Keratinocyte (primary cell): ENCODE measurements around the gene CPOX. TPM values are rescaled to one million over a fixed set of nuclear protein-coding genes. Genes with fewer than 3 reads are reported as not detected.

Experiments
- DNase-seq: peaks from one replicate; pipeline ENCODE4 v3.0.0-alpha.2; 2011; ENCODE audit warnings: low read depth, missing footprints, low spot score
- FAIRE-seq: peaks from 2 replicates; lab custom pipeline; 2011; peaks lifted over from hg19 to GRCh38; lab: Jason Lieb, UNC
- H2AFZ ChIP-seq: 2 replicates; pipeline ENCODE4 v1.6.0; 2012; ENCODE audit warnings: low read length, control low read depth, inconsistent platforms; ENCODE audit not compliant: control insufficient read depth
- H3K27ac ChIP-seq: 2 replicates; pipeline ENCODE4 v1.5.1; 2011; ENCODE audit warnings: low read length; ENCODE audit not compliant: control insufficient read depth, insufficient read depth
- H3K27me3 ChIP-seq: 3 replicates; pipeline ENCODE4 v1.6.0; 2011; ENCODE audit warnings: low read length; ENCODE audit not compliant: control insufficient read depth, insufficient read depth; ENCODE audit errors: extremely low read depth
- H3K36me3 ChIP-seq, 2 experiments: 2 replicates in 1 of 2; 3 replicates in 1 of 2; pipeline ENCODE4 v1.5.1; 2011; ENCODE audit warnings: low read length in 2 of 2, mild to moderate bottlenecking in 1 of 2; ENCODE audit not compliant: control insufficient read depth in 2 of 2, insufficient read depth in 2 of 2; ENCODE audit errors: extremely low read depth in 1 of 2
- H3K4me1 ChIP-seq: 3 replicates; pipeline ENCODE4 v1.5.1; 2011; ENCODE audit warnings: low read length; ENCODE audit not compliant: control insufficient read depth, insufficient read depth; ENCODE audit errors: extremely low read depth
- H3K4me2 ChIP-seq: 3 replicates; pipeline ENCODE4 v1.6.0; 2011; ENCODE audit warnings: low read depth, low read length; ENCODE audit not compliant: control insufficient read depth, insufficient read depth; ENCODE audit errors: extremely low read depth
- H3K4me3 ChIP-seq, 3 experiments: fragments of 200-600 bp in 1 of 3; sonication (generic) in 1 of 3; 2 replicates in 2 of 3; 3 replicates in 1 of 3; pipeline ENCODE4 v1.5.1; 2011 to 2016; ENCODE audit warnings: low read length in 3 of 3, mild to moderate bottlenecking in 3 of 3, control low read depth in 2 of 3, inconsistent platforms in 1 of 3, low read depth in 1 of 3, mixed read lengths in 1 of 3, mixed run types in 1 of 3, moderate library complexity in 1 of 3; ENCODE audit not compliant: control insufficient read depth in 2 of 3, insufficient read depth in 2 of 3; ENCODE audit errors: extremely low read depth in 1 of 3
- H3K79me2 ChIP-seq: 2 replicates; pipeline ENCODE4 v1.6.0; 2012; ENCODE audit warnings: low read length; ENCODE audit not compliant: control insufficient read depth, insufficient read depth
- H3K9ac ChIP-seq: 3 replicates; pipeline ENCODE4 v1.6.0; 2011; ENCODE audit warnings: low read length; ENCODE audit not compliant: control insufficient read depth, insufficient read depth; ENCODE audit errors: extremely low read depth
- H3K9me1 ChIP-seq: 3 replicates; pipeline ENCODE4 v1.6.0; 2011; ENCODE audit warnings: low read length; ENCODE audit not compliant: control insufficient read depth, insufficient read depth; ENCODE audit errors: extremely low read depth
- H3K9me3 ChIP-seq: 2 replicates; pipeline ENCODE4 v1.5.1; 2012; ENCODE audit warnings: low read depth, low read length; ENCODE audit not compliant: control insufficient read depth
- H4K20me1 ChIP-seq: 3 replicates; pipeline ENCODE4 v1.6.0; 2011; ENCODE audit warnings: low read length; ENCODE audit not compliant: control insufficient read depth, insufficient read depth; ENCODE audit errors: extremely low read depth
- EZH2 ChIP-seq: IDR thresholded peaks from one replicate; pipeline ENCODE4 v1.6.1; 2012; ENCODE audit warnings: inconsistent platforms, mild to moderate bottlenecking, low read length, moderate library complexity
- dilution Hi-C: fragments of 300-500 bp; cut with MboI; formaldehyde crosslinking; loops from one replicate; pipeline ENCODE4 v1.7.0; 2020; ENCODE audit warnings: low sequenced_read_pairs; ENCODE audit not compliant: extremely low pct_ligation_motif_present
- polyA plus RNA-seq, 5 experiments: library from polyadenylated mRNA; depleted of rRNA in 3 of 5; stranded (reverse) in 3 of 5; stranded (forward) in 1 of 5; unstranded in 1 of 5; fragments of >200 nt; gene quantifications; 1 replicate in 1 of 5; 2 replicates in 3 of 5; 3 replicates in 1 of 5; pipeline versions ENCODE4 v1.2.1 to v1.2.3, GENCODE V29; 2011 to 2012; ENCODE audit warnings: missing spikeins in 2 of 5, low read depth in 1 of 5, low replicate concordance in 1 of 5
- TF ChIP-seq, protein P1 (sequence below), 3 experiments: IDR thresholded peaks in 1 of 3; conservative IDR thresholded peaks in 1 of 3; optimal IDR thresholded peaks in 1 of 3; 2 replicates in 2 of 3; 3 replicates in 1 of 3; pipeline versions ENCODE3 to v1.5.1; 2011; ENCODE audit warnings: low read length in 3 of 3, mild to moderate bottlenecking in 3 of 3, moderate library complexity in 2 of 3, control low read depth in 1 of 3, inconsistent platforms in 1 of 3; ENCODE audit not compliant: insufficient read depth in 2 of 3; ENCODE audit errors: extremely low read depth in 1 of 3

CPOX gene
- polyA plus RNA-seq, 1 donor (not counting 4 experiments of a cell fraction or from before 2014, with no cell fraction given), result 29.4 TPM

DNA sequence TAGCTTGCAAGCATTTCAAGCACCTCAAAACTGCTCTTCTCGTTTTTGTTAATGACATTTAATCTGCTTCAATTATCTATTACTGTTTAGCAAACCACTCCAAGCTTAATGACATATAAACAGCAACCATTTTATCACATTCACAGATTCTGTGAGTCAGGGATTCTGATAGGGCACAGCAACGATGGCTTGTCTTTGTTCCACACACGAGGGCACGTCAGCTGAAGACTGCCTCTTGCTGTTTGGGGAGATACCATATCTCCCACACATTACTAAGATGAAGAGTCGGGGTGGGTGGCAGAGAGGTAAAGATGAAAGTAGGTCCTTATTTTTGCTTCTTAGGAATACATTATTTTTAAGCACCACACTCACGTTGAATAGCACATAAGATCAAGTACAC lies 19.3 kb downstream of the CPOX start:
- dilution Hi-C loops, result no loop called here
- Histone ChIP-seq H3K79me2 (no peaks in the 10 kb centered on the region), H3K9me1 (no peaks in the 10 kb centered on the region), H3K4me2 (no peak overlapping the region), H3K36me3 (no peaks in the 10 kb centered on the region), H3K27ac (no peak overlapping the region), H3K9ac (no peak overlapping the region), H4K20me1 (no peaks in the 10 kb centered on the region), H2AFZ (no peak overlapping the region), H3K4me1 (peaks cover 13% of the 10 kb centered on the region), H3K27me3 (no peaks in the 10 kb centered on the region), H3K4me3 (no peak overlapping the region), H3K9me3 (no peaks in the 10 kb centered on the region)
- no peak for TF ChIP-seq EZH2
- TF ChIP-seq, protein P1, sequence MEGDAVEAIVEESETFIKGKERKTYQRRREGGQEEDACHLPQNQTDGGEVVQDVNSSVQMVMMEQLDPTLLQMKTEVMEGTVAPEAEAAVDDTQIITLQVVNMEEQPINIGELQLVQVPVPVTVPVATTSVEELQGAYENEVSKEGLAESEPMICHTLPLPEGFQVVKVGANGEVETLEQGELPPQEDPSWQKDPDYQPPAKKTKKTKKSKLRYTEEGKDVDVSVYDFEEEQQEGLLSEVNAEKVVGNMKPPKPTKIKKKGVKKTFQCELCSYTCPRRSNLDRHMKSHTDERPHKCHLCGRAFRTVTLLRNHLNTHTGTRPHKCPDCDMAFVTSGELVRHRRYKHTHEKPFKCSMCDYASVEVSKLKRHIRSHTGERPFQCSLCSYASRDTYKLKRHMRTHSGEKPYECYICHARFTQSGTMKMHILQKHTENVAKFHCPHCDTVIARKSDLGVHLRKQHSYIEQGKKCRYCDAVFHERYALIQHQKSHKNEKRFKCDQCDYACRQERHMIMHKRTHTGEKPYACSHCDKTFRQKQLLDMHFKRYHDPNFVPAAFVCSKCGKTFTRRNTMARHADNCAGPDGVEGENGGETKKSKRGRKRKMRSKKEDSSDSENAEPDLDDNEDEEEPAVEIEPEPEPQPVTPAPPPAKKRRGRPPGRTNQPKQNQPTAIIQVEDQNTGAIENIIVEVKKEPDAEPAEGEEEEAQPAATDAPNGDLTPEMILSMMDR (optimal IDR thresholded peaks at IDR 0.05 in 1 of 3, IDR thresholded peaks at IDR 0.05 in 1 of 3, conservative IDR thresholded peaks at IDR 0.05 in 1 of 3; ENCODE audit: extremely low read depth in 1 of 3, insufficient read depth in 2 of 3, low read length in 3 of 3), result no peak
- no peak for DNase-seq
- FAIRE-seq, result no peak

DNA sequence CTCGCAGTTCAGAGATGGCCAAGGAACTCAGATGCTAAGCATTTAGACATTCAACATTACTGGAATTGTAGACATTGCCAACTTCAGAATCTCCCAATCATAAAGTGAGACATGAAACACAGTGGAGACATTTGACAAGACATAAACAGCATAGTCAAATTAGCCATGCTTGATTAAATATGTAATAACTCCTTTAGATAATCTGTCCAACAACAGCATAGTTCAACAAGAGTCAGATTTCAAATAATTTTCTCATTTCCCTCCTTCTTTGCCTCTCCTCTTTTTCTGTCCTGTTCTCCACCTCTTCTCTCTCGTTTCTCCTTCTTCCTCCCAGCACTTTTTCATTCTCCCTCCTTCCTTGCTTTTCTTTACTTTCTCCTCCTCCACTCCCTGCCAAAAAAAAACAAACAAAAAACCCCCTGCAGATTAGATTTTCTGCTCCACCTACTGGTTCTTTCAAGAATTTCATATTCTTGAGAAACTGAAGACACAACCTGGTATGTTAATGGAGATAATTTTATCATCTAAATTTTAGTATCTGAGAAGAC lies 20.2 kb downstream of the CPOX start:
- Histone ChIP-seq H3K27me3 (no peaks in the 10 kb centered on the region), H4K20me1 (no peaks in the 10 kb centered on the region), H3K9ac (no peak overlapping the region), H3K36me3 (no peaks in the 10 kb centered on the region), H3K9me1 (no peaks in the 10 kb centered on the region), H3K4me3 (no peak overlapping the region), H3K9me3 (no peaks in the 10 kb centered on the region), H2AFZ (no peak overlapping the region), H3K27ac (no peak overlapping the region), H3K79me2 (no peaks in the 10 kb centered on the region), H3K4me2 (no peak overlapping the region), H3K4me1 (peaks cover 13% of the 10 kb centered on the region)
- DNase-seq (no peak), FAIRE-seq (peak; percentile 23)
- dilution Hi-C loops, result no loop called here
- no peak for TF ChIP-seq EZH2
- TF ChIP-seq, protein P1 (optimal IDR thresholded peaks at IDR 0.05 in 1 of 3, IDR thresholded peaks at IDR 0.05 in 1 of 3, conservative IDR thresholded peaks at IDR 0.05 in 1 of 3; ENCODE audit: extremely low read depth in 1 of 3, insufficient read depth in 2 of 3, low read length in 3 of 3), result peak in 2 of 3 experiments; percentile 32 to 40
